Measurements from ENCODE around the gene KRTAP10-2. TPM values are rescaled to one million over a fixed set of nuclear protein-coding genes. Genes with fewer than 3 reads are reported as not detected.

KRTAP10-2 gene
- total and polyA plus RNA-seq, 11 donors, result not detected

DNA sequence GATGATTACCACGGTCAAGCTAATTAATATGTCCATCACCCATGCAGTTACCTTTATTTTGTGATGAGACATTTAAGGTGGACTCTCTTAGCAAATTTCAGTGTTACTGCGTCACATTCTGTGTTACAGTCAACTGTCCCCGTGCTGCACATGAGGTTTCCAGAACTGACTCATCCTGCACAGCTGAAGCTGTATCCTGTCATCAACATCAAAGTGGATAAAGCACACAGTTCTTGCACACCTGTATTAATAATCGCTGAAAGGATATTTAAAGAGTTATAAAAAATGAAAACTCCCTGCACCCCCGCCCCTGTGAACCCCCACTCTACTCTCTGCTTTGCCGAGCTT lies 32.5 kb upstream of the KRTAP10-2 start:
- intact Hi-C loops (cut with DNase I), result no loop called here
- no peak overlapping the region for H3K4me3 ChIP-seq
- DNase-seq (no peak), ATAC-seq (no peak)
- no peaks in the 10 kb centered on the region for H3K36me3 ChIP-seq
- no peak overlapping the region for H3K27ac ChIP-seq
- no peak for TF ChIP-seq POLR2A (IDR thresholded peaks at IDR 0.05)
- TF ChIP-seq, protein P1, sequence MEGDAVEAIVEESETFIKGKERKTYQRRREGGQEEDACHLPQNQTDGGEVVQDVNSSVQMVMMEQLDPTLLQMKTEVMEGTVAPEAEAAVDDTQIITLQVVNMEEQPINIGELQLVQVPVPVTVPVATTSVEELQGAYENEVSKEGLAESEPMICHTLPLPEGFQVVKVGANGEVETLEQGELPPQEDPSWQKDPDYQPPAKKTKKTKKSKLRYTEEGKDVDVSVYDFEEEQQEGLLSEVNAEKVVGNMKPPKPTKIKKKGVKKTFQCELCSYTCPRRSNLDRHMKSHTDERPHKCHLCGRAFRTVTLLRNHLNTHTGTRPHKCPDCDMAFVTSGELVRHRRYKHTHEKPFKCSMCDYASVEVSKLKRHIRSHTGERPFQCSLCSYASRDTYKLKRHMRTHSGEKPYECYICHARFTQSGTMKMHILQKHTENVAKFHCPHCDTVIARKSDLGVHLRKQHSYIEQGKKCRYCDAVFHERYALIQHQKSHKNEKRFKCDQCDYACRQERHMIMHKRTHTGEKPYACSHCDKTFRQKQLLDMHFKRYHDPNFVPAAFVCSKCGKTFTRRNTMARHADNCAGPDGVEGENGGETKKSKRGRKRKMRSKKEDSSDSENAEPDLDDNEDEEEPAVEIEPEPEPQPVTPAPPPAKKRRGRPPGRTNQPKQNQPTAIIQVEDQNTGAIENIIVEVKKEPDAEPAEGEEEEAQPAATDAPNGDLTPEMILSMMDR (IDR thresholded peaks at IDR 0.05), result no peak
- 69 to 80% (median 78%) methylated on average over 6 of the region's 6 CpGs for WGBS, 4 donors
- peaks cover 0 to 29% (median 0%) of the 10 kb centered on the region in 9 donors for H3K27me3 ChIP-seq
- H3K4me1 ChIP-seq, result no peaks in the 10 kb centered on the region
- H3K9me3 ChIP-seq, result peaks cover 0 to 19% (median 7%) of the 10 kb centered on the region in 12 donors

DNA sequence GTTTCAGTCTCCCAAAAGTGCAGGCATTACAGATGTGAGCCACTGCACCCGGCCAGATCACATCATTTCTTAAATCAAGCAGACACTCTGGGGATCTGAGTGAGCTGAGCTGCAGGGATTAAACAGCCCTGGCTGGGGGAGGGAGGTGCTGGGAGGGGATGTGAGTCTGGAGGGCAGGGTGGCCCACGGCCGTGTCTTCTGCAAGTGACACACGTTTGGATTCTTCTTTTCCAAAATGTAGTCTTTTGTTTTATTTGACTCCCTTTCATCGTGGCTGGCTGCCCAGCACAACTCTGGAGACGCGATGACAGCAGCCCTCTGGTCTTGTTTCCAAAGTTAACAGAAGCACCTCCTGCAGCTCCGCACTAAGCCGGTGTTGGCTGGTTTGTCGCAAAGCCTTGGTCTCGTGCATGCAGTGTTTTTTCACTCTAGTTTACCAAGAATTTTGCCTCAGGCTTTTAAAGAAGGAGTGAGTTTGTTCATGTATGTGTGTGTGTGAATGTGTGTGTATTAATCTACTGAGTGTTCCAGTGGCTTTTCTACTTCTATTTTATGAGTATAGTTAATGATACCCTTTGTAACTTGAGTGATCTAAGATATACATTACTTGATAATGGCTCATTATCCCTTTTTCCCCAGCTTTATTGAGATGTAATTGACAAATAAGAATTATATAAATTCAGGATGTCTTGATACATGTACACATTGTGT lies 31.9 kb upstream of the KRTAP10-2 start:
- no peaks in the 10 kb centered on the region for H3K36me3 ChIP-seq
- DNase-seq (peak in 1 of 5 donors; percentile 33), ATAC-seq (peak in 2 of 4 donors; percentile 70 to 81)
- no peak overlapping the region for H3K27ac ChIP-seq
- peaks cover 0 to 21% (median 7%) of the 10 kb centered on the region in 12 donors for H3K9me3 ChIP-seq
- no peaks in the 10 kb centered on the region for H3K4me1 ChIP-seq
- intact Hi-C loops (cut with DNase I), result no loop called here
- peaks cover 0 to 29% (median 0%) of the 10 kb centered on the region in 9 donors for H3K27me3 ChIP-seq
- WGBS, 4 donors, result 11 to 17% (median 13%) methylated on average over 11 of the region's 11 CpGs
- TF ChIP-seq, protein P1 (IDR thresholded peaks at IDR 0.05), result no peak
- no peak for TF ChIP-seq POLR2A (IDR thresholded peaks at IDR 0.05)
- no peak overlapping the region for H3K4me3 ChIP-seq

DNA sequence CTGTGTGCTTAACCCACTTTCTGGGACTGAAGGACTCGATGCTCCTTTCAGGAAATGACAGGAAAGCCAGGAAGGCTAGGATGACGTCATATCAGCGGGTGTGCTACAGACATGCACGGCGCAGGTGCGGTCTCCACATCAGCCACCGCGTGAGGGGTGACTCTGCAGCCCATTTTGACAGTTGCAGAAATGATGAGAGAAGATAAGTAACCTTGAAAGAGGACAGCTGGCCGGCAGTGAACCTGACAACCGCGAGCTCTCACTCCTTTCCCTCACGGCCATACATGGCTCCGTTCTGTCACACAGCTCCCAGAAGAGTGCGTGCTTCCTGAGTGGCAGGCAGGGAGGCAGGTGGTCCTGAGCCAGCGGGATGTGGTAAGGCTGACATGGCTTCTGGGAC lies 30.8 kb upstream of the KRTAP10-2 start:
- no peaks in the 10 kb centered on the region for H3K4me1 ChIP-seq
- 56 to 72% (median 66%) methylated on average over 15 of the region's 15 CpGs for WGBS, 4 donors
- intact Hi-C loops (cut with DNase I), result no loop called here
- no peak overlapping the region for H3K4me3 ChIP-seq
- ATAC-seq (no peak), DNase-seq (no peak)
- H3K27ac ChIP-seq, result no peak overlapping the region
- no peaks in the 10 kb centered on the region for H3K36me3 ChIP-seq
- peaks cover 0 to 29% (median 0%) of the 10 kb centered on the region in 9 donors for H3K27me3 ChIP-seq
- TF ChIP-seq POLR2A (IDR thresholded peaks at IDR 0.05), result no peak
- TF ChIP-seq, protein P1 (IDR thresholded peaks at IDR 0.05), result no peak
- peaks cover 0 to 33% (median 10%) of the 10 kb centered on the region in 12 donors for H3K9me3 ChIP-seq

DNA sequence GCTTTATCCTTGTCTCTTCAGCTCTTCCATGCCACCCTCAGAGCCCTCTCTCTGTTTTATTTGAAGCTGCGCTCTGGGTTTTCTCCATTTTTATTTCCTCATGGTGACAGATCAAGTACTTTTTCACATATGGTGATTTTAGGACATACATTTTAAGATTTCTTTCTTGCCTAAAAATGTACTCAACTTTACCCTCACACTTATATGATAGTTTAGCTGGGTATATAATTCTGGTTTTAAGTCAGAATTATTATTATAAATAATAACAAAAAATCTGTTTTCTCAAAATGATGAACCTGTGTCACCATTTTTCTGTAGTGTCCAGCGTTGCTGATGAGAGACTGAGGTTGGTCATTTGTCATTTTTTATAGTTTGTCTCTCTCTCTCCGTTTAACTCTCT lies 29.9 kb upstream of the KRTAP10-2 start:
- 79 to 86% (median 81%) methylated on average over 3 of the region's 3 CpGs for WGBS, 4 donors
- H3K9me3 ChIP-seq, result peaks cover 0 to 40% (median 12%) of the 10 kb centered on the region in 12 donors
- intact Hi-C loops (cut with DNase I), result no loop called here

More for the DNA sequence above, 29.9 kb upstream of the KRTAP10-2 start:
- TF ChIP-seq, protein P1 (IDR thresholded peaks at IDR 0.05), result no peak
- TF ChIP-seq POLR2A (IDR thresholded peaks at IDR 0.05), result no peak
- Histone ChIP-seq H3K27ac (no peak overlapping the region), H3K36me3 (no peaks in the 10 kb centered on the region), H3K4me3 (no peak overlapping the region), H3K27me3 (peaks cover 0 to 23% (median 0%) of the 10 kb centered on the region in 9 donors), H3K4me1 (no peaks in the 10 kb centered on the region)
- DNase-seq (no peak), ATAC-seq (no peak)

Measured in heart left ventricle (tissue), 16 donors.